Measurements from ENCODE around the gene LDLRAD4. TPM values are rescaled to one million over a fixed set of nuclear protein-coding genes. Genes with fewer than 3 reads are reported as not detected.
"Not testable (repeated sequence)": the region's sequence is repeated elsewhere in the genome, so short reads cannot be mapped to it uniquely, and the experiment has no call there.

The LDLRAD4 gene
- total and polyA plus RNA-seq, 11 donors, result 10.4 to 44.0 (median 29.6) TPM

DNA sequence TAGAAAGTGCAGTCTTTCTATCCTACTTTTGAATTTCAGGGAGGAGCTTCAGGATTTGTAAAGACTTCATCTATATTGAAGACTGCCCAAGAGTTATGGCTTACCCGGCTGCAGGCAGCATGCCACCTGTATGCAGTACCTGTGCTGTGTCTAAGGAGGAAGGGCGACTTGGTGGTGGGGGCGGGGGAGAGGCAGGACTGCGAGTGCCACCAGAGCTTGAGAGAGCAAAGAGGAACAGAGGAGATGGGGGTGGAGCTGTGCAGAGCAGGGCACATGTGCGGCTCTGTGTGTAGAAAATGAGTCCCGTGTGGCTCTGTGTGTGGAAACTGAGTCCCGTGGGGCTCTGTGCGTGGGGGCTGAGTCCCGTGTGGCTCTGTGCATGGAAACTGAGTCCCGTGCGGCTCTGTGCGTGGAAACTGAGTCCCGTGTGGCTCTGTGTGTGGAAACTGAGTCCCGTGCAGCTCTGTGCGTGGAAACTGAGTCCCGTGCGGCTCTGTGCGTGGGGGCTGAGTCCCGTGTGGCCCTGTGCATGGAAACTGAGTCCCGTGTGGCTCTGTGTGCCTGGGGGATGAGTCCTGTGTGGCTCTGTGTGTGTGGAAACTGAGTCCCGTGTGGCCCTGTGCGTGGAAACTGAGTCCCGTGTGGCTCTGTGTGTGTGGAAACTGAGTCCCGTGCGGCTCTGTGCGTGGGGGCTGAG lies 43.2 kb downstream of the LDLRAD4 start:
- DNase-seq, result peak in 2 of 5 donors; percentile 34 to 54
- 87 to 92% (median 88%) methylated on average over 21 to 26 of the region's 26 CpGs for WGBS, 4 donors
- H3K27me3 ChIP-seq, result no peaks in the 10 kb centered on the region
- peak overlapping the region in 3 of 12 donors; percentile 45 to 81 (median 65) for H3K27ac ChIP-seq
- intact Hi-C loops (cut with DNase I), result loop anchor here in 1 of 10 donors (10.0 kb wide), 1 partner anchor 113 kb away; no protein-coding TSS in a partner anchor
- H3K4me1 ChIP-seq, result peaks cover 6 to 77% (median 63%) of the 10 kb centered on the region in 12 donors
- ATAC-seq, result no peak
- no peaks in the 10 kb centered on the region for H3K36me3 ChIP-seq
- H3K9me3 ChIP-seq, result no peaks in the 10 kb centered on the region
- no peak overlapping the region for H3K4me3 ChIP-seq
- TF ChIP-seq, protein P1, sequence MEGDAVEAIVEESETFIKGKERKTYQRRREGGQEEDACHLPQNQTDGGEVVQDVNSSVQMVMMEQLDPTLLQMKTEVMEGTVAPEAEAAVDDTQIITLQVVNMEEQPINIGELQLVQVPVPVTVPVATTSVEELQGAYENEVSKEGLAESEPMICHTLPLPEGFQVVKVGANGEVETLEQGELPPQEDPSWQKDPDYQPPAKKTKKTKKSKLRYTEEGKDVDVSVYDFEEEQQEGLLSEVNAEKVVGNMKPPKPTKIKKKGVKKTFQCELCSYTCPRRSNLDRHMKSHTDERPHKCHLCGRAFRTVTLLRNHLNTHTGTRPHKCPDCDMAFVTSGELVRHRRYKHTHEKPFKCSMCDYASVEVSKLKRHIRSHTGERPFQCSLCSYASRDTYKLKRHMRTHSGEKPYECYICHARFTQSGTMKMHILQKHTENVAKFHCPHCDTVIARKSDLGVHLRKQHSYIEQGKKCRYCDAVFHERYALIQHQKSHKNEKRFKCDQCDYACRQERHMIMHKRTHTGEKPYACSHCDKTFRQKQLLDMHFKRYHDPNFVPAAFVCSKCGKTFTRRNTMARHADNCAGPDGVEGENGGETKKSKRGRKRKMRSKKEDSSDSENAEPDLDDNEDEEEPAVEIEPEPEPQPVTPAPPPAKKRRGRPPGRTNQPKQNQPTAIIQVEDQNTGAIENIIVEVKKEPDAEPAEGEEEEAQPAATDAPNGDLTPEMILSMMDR (IDR thresholded peaks at IDR 0.05), result no peak
- no peak for TF ChIP-seq POLR2A (IDR thresholded peaks at IDR 0.05)

- not testable (repeated sequence) for ATAC-seq, H3K9me3 ChIP-seq, H3K4me3 ChIP-seq, H3K27ac ChIP-seq, H3K36me3 ChIP-seq, H3K27me3 ChIP-seq
- peak in 2 of 5 donors; percentile 5 to 60 for DNase-seq
- intact Hi-C loops (cut with DNase I), result loop anchor here in 1 of 10 donors (10.0 kb wide), 1 partner anchor 112 kb away; no protein-coding TSS in a partner anchor
- peaks cover 10 to 83% (median 68%) of the 10 kb centered on the region in 12 donors for H3K4me1 ChIP-seq
- WGBS, 4 donors, result 89 to 96% (median 94%) methylated on average over 23 to 33 of the region's 33 CpGs
These were observed 43.8 kb downstream of the LDLRAD4 start for GRCh38 chr18:13262358-13262680.

DNA sequence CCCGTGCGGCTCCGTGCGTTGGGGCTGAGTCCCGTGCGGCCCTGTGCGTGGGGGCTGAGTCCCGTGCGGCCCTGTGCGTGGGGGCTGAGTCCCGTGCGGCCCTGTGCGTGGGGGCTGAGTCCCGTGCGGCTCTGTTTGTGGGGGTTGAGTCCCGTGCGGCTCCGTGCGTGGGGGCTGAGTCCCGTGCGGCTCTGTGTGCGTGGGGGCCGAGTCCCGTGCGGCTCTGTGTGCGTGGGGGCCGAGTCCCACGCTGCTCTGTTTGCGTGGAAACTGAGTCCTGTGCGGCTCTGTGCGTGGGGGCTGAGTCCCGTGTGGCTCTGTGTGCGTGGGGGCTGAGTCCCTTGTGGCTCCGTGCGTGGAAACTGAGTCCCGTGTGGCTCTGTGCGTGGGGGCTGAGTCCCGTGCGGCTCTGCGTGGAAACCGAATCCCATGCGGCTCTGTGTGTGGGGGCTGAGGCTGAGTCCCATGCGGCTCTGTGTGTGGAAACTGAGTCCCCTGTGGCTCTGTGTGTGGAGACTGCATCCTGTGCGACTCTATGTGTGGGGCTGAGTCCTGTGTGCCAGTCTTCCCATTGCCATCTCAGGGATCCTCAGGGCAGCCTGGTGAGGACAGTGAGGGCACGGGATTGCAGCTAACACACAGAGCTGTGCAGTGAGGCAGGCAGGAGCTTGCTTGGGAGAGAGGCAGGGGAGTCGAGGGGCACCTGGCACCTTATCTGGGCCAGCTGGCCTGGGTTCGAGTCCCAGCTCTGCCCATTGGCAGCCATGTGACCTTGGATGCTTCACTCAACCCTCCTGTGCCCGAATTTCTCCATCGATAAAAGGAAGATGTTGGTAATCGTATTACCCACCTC lies 44.5 kb downstream of the LDLRAD4 start:
- H3K27ac ChIP-seq, result peak overlapping the region in 4 of 12 donors; percentile 37 to 80 (median 62)
- WGBS, 4 donors, result 93 to 94% (median 94%) methylated on average over 16 to 50 of the region's 50 CpGs
- peaks cover 14 to 90% (median 75%) of the 10 kb centered on the region in 12 donors for H3K4me1 ChIP-seq
- no peak for ATAC-seq
- TF ChIP-seq, protein P1 (IDR thresholded peaks at IDR 0.05), result no peak
- no peak for TF ChIP-seq POLR2A (IDR thresholded peaks at IDR 0.05)
- no peak overlapping the region for H3K4me3 ChIP-seq
- peak in 2 of 5 donors; percentile 21 to 58 for DNase-seq
- no peaks in the 10 kb centered on the region for H3K9me3 ChIP-seq
- H3K36me3 ChIP-seq, result no peaks in the 10 kb centered on the region
- intact Hi-C loops (cut with DNase I), result loop anchor here in 1 of 10 donors (10.0 kb wide), 1 partner anchor 112 kb away; no protein-coding TSS in a partner anchor
- H3K27me3 ChIP-seq, result no peaks in the 10 kb centered on the region

DNA sequence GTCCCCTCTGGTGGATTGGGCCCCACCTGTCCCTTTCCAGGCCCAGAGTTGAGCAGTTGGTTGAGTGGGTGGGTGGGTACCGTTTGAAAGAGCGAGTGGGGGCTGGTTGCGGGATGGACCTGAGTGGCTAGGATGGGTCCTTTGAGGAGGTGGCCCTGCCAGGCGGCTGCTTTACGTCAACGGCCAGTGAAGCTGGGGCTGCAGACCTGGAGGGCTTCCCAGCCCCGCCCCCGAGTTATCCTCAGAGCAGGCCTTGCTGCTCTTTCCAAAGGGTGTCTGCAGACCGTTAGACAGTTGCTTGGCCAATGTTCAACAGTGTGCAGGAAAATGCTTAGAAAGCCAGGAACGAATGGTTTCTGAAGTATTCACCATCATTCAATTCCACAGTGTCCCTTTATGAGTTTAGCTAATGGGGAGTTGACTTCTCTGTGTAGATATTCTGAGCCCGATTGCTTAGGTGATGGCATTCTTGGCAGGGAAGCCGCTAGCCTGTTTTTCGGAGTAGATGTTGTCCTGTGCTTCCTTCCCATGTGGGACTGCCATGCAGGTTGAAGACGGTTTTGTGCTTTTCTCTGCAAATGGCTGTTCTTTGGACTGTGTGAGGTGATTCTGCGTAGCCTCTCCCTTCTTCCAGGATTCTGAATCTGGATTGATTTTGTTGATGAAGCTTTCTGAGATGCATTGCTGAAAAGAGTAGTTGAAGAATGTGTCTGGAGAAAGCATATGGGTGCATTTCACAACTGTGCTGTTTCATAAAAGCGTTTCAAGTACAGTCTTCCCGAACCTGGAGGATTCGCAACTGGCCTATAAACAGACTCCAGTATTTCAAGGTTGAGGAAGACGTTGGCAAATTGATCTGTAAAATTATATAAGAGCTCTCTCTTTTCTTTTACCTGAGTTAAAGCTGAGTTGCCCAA lies 45.8 kb downstream of the LDLRAD4 start:
- ATAC-seq, result peak; percentile 68 to 84 (median 80)
- intact Hi-C loops (cut with DNase I), result loop anchor here in 5 of 10 donors (5.0 to 10.0 kb wide), 3 partner anchors 37 to 110 kb away; no protein-coding TSS in a partner anchor
- peak; percentile 81 to 90 (median 89) for DNase-seq
- Histone ChIP-seq H3K36me3 (no peaks in the 10 kb centered on the region), H3K9me3 (no peaks in the 10 kb centered on the region), H3K4me3 (no peak overlapping the region), H3K4me1 (peaks cover 14 to 93% (median 78%) of the 10 kb centered on the region in 12 donors), H3K27me3 (no peaks in the 10 kb centered on the region), H3K27ac (peak overlapping the region in 8 of 12 donors; percentile 3 to 80 (median 40))
- TF ChIP-seq, protein P1 (IDR thresholded peaks at IDR 0.05), result no peak
- no peak for TF ChIP-seq POLR2A (IDR thresholded peaks at IDR 0.05)
- WGBS, 4 donors, result 46 to 60% (median 52%) methylated on average over 19 of the region's 19 CpGs
